ENCODE results near the gene ADSL. TPM values are rescaled to one million over a fixed set of nuclear protein-coding genes. Genes with fewer than 3 reads are reported as not detected.
"Not testable (repeated sequence)": the region's sequence is repeated elsewhere in the genome, so short reads cannot be mapped to it uniquely, and the experiment has no call there.

The ADSL gene
- total RNA-seq, 4 donors from 2014 or later = 49.0 to 69.4 (median 60.1) TPM

GRCh38 chr22:40368836-40369235, 22.5 kb downstream of the ADSL start:
- TF ChIP-seq, protein P1, sequence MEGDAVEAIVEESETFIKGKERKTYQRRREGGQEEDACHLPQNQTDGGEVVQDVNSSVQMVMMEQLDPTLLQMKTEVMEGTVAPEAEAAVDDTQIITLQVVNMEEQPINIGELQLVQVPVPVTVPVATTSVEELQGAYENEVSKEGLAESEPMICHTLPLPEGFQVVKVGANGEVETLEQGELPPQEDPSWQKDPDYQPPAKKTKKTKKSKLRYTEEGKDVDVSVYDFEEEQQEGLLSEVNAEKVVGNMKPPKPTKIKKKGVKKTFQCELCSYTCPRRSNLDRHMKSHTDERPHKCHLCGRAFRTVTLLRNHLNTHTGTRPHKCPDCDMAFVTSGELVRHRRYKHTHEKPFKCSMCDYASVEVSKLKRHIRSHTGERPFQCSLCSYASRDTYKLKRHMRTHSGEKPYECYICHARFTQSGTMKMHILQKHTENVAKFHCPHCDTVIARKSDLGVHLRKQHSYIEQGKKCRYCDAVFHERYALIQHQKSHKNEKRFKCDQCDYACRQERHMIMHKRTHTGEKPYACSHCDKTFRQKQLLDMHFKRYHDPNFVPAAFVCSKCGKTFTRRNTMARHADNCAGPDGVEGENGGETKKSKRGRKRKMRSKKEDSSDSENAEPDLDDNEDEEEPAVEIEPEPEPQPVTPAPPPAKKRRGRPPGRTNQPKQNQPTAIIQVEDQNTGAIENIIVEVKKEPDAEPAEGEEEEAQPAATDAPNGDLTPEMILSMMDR (IDR thresholded peaks at IDR 0.05) = no peak
- TF ChIP-seq POLR2A (IDR thresholded peaks at IDR 0.05) = no peak

GRCh38 chr22:40374567-40374966, 28.3 kb downstream of the ADSL start:
- H3K9me3 ChIP-seq = no peaks in the 10 kb centered on the region
- no peak for TF ChIP-seq POLR2A (IDR thresholded peaks at IDR 0.05)
- TF ChIP-seq, protein P1 (IDR thresholded peaks at IDR 0.05) = no peak
- intact Hi-C loops (cut with DNase I) = no loop called here
- H3K36me3 ChIP-seq = no peaks in the 10 kb centered on the region
- DNase-seq = no peak
- H3K4me3 ChIP-seq (replicated peaks in 1 of 3) = no peak overlapping the region
- no peak overlapping the region for H3K27ac ChIP-seq
- peaks cover 17% of the 10 kb centered on the region in 2 donors for H3K4me1 ChIP-seq
- H3K27me3 ChIP-seq = no peaks in the 10 kb centered on the region
- 91 to 96% methylated on average over 8 of the region's 8 CpGs for WGBS, 2 donors

More at GRCh38 chr22:40368836-40369235, 22.5 kb downstream of the ADSL start:
- Histone ChIP-seq H3K4me3 (replicated peaks in 1 of 3) (no peak overlapping the region), H3K36me3 (peaks cover 25 to 29% of the 10 kb centered on the region in 2 donors), H3K27me3 (no peaks in the 10 kb centered on the region), H3K27ac (no peak overlapping the region), H3K4me1 (peaks cover 13% of the 10 kb centered on the region in 2 donors), H3K9me3 (no peaks in the 10 kb centered on the region)
- DNase-seq = no peak
- 92 to 94% methylated on average over 3 of the region's 3 CpGs for WGBS, 2 donors
- intact Hi-C loops (cut with DNase I) = no loop called here

- Histone ChIP-seq H3K9me3 (no peaks in the 10 kb centered on the region), H3K27me3 (no peaks in the 10 kb centered on the region), H3K36me3 (no peaks in the 10 kb centered on the region), H3K4me3 (replicated peaks in 1 of 3) (no peak overlapping the region), H3K4me1 (peaks cover 17% of the 10 kb centered on the region in 2 donors), H3K27ac (peak overlapping the region in 2 of 3 donors; percentile 8 to 66)
- WGBS, 2 donors = 28 to 40% methylated on average over 5 of the region's 5 CpGs
- TF ChIP-seq POLR2A (IDR thresholded peaks at IDR 0.05) = no peak
- TF ChIP-seq, protein P1 (IDR thresholded peaks at IDR 0.05) = no peak
- peak; percentile 85 to 89 for DNase-seq
- intact Hi-C loops (cut with DNase I) = no loop called here
Observed at GRCh38 chr22:40376149-40376548, 29.8 kb downstream of the ADSL start.

GRCh38 chr22:40377931-40378330, 31.6 kb downstream of the ADSL start:
- H3K4me1 ChIP-seq = peaks cover 5% of the 10 kb centered on the region in 2 donors
- intact Hi-C loops (cut with DNase I) = no loop called here
- no peak overlapping the region for H3K27ac ChIP-seq
- WGBS, 2 donors = 90 to 99% methylated on average over 2 of the region's 2 CpGs
- no peak for TF ChIP-seq POLR2A (IDR thresholded peaks at IDR 0.05)
- no peaks in the 10 kb centered on the region for H3K27me3 ChIP-seq
- H3K9me3 ChIP-seq = no peaks in the 10 kb centered on the region
- H3K4me3 ChIP-seq (replicated peaks in 1 of 3) = no peak overlapping the region
- no peak for DNase-seq
- no peaks in the 10 kb centered on the region for H3K36me3 ChIP-seq

GRCh38 chr22:40378448-40378847, 32.1 kb downstream of the ADSL start:
- H3K27me3 ChIP-seq; H3K4me1 ChIP-seq; H3K9me3 ChIP-seq; intact Hi-C loops (cut with DNase I); H3K27ac ChIP-seq; H3K36me3 ChIP-seq; DNase-seq; H3K4me3 ChIP-seq (replicated peaks in 1 of 3): not testable (repeated sequence)
- WGBS, 2 donors = 92 to 94% methylated on average over 11 of the region's 11 CpGs

DNA sequence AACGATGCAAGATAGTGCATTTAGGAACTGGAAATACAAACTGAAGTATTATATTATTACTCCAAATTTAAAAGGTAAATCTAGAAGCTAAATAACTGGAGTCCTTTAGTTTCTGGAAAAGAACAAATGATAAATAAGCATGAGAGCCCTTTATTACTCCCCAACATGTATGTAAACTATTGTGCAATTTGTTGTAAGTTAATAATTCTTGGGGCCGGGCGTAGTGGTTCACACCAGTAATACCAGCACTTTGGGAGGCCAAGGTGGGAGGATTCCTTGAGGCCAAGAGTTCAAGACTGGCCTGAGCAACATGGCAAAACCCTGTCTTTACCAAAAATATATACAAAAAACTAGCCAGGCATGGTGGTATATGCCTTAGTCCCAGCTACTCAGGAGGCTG, 35.2 kb downstream of the ADSL start:
- no peak overlapping the region for H3K4me3 ChIP-seq (replicated peaks in 1 of 3)
- peaks cover 0 to 10% of the 10 kb centered on the region in 2 donors for H3K4me1 ChIP-seq
- H3K27me3 ChIP-seq = no peaks in the 10 kb centered on the region
- DNase-seq = no peak
- H3K9me3 ChIP-seq = no peaks in the 10 kb centered on the region
- intact Hi-C loops (cut with DNase I) = no loop called here
- H3K36me3 ChIP-seq = no peaks in the 10 kb centered on the region
- no peak for TF ChIP-seq POLR2A (IDR thresholded peaks at IDR 0.05)
- TF ChIP-seq, protein P1 (IDR thresholded peaks at IDR 0.05) = no peak
- 94 to 99% methylated on average over 3 of the region's 3 CpGs for WGBS, 2 donors
- H3K27ac ChIP-seq = no peak overlapping the region
